HG02943 (cell line): ENCODE results near the gene PPID.
"Not testable (repeated sequence)": the region's sequence is repeated elsewhere in the genome, so short reads cannot be mapped to it uniquely, and the experiment has no call there.

Source experiments
- ATAC-seq: cut with Tn5 transposase; IDR thresholded peaks from one replicate; pipeline ENCODE4 v1.9.1; 2021; ENCODE audit warnings: mild to moderate bottlenecking, low read depth, moderate library complexity; ENCODE audit not compliant: unreplicated experiment

The PPID gene

GRCh38 chr4:158670975-158671664 is 52.1 kb downstream of the PPID start:
- ATAC-seq = peak; percentile 24

GRCh38 chr4:158669310-158669709 is 53.9 kb downstream of the PPID start:
- ATAC-seq = no peak

DNA sequence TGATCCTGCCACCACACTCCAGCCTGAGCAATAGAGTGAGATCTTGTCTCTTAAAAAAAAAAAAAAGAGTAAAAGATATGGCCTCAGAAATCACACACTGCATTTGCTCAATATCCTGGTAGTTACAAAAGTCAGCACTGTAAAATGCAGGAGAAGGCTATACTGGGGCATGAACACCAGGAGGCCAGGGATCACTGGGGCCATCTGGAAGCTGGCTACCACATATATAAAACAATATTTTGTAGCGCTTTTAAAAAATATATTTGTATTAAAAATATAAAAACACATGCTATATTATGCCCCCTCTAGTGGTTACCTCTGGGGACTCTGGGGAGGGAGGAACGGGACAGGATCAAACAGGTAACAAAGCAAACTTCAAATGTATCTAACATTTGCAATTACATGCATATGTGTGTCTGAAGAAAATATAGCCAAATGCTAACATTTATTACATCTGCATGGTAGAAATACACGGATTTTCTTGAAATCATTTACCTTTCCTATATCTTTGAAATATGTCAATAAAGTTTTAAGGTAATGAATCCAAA is 55.5 kb downstream of the PPID start:
- no peak for ATAC-seq

DNA sequence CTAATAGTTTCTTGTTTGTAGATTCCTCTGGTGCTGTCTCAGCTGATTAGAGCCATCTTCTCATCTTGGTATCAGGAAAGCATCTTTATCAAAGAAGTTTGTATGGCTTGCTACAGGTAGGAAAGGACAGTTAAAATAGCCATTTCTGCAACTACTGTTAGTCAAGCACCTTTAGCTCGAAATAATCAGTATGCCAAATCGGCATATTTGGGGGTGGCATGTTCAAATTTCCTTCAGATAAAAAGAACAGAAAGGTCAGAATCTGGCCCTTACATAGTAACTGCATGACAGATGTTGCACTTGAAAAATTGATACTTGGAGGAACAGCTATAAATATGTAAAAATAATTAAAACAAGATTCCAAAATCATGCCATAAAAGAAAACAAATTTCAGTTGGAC is 56.3 kb downstream of the PPID start:
- ATAC-seq = no peak

DNA sequence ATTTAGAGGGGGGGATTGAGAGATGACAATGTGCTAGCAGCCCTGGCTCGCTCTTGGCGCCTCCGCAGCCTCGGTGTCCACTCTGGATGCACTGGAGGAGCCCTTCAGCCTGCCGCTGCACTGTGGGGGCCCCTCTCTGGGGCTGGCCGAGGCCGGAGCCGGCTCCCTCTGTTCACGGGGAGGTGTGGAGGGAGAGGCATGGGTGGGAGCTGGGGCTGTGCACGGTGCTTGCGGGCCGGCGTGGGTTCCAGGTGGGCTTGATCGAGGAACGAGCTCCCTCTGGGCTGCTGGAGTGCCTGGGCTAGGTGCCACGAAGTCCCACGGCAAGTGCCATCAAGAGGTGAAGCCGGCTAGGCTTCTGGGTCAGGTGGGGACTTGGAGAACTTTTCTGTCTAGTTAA is 58.4 kb downstream of the PPID start:
- ATAC-seq = no peak

DNA sequence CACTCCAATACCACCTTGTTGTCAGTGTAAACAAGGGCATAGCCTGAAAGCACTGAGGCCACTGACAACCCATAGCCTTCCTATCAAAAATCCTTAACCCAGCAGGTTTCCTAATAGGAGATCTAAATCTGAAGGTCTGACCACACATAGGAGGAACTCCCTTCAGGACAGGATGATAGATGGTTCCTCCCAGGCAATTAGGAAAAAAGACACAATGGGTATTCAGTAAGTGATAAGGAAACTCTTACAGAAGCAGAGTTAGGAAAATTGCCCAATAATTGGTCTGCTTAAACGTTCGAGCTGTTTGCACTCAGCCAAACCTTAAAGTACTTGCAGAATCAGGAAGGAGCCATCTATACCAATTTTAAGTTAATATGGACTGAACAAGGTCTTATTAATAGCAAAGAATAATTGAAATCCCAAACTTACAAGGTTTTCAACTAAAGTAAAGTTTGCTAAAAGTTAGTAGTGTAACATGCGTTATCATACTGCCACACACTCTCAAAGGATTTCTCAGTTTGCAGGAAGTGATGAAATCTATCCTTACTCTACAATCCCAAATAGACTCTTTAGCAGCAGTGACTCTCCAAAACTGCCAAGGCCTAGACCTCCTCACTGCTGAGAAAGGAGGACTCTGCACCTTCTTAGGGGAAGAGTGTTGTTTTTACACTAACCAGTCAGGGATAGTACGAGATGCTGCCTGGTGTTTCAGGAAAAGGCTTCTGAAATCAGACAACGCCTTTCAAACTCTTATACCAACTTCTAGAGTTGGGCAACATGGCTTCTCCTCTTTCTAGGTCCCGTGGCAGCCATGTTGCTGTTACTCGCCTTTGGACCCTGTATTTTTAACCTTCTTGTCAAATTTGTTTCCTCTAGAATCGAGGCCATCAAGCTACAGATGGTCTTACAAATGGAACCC is 59.2 kb downstream of the PPID start:
- not testable (repeated sequence) for ATAC-seq

- ATAC-seq = not testable (repeated sequence)
These were observed 59.9 kb downstream of the PPID start for GRCh38 chr4:158663255-158663654.
